Central memory CD8-positive, alpha-beta T cell (primary cell): ENCODE measurements around the gene MRGPRX3.

Experiments used
- ATAC-seq: fragments of 150-1000 bp; cut with Tn5 transposase; replicated peaks from 2 replicates; pipeline ENCODE4 v1.10.0; 2022; ENCODE audit warnings: mild to moderate bottlenecking, moderate FRiP score, moderate number of reproducible peaks; ENCODE audit not compliant: poor library complexity, severe bottlenecking; ENCODE audit errors: extremely low read depth
- DNase-seq, 2 donors: peaks; one replicate each; pipeline ENCODE4 v3.0.0; 2021; ENCODE audit warnings: low spot score in 2 of 2
- H3K27ac Mint-ChIP-seq: one replicate; pipeline ENCODE4 v1.8.0; 2022; ENCODE audit warnings: low read depth, mild to moderate bottlenecking, moderate library complexity, mixed read lengths
- H3K27me3 Mint-ChIP-seq: one replicate; pipeline ENCODE4 v1.8.0; 2022; ENCODE audit warnings: mixed read lengths
- H3K36me3 Mint-ChIP-seq: one replicate; pipeline ENCODE4 v1.8.0; 2022; ENCODE audit warnings: mild to moderate bottlenecking, moderate library complexity, mixed read lengths; ENCODE audit not compliant: insufficient read depth
- H3K4me1 Mint-ChIP-seq: one replicate; pipeline ENCODE4 v1.8.0; 2022; ENCODE audit warnings: mixed read lengths
- H3K4me3 Mint-ChIP-seq: one replicate; pipeline ENCODE4 v1.8.0; 2022; ENCODE audit warnings: mild to moderate bottlenecking, moderate library complexity, mixed read lengths
- H3K9me3 Mint-ChIP-seq: one replicate; pipeline ENCODE4 v1.8.0; 2022; ENCODE audit warnings: mixed read lengths

Gene MRGPRX3

GRCh38 chr11:18132341-18132740 lies at the start of gene MRGPRX3:
Gene MRGPRX3, plus strand, starts transcription at chr11:18132571. Its CDS starts 4,632 bp downstream, at chr11:18137203.
- ATAC-seq: no peak
- Mint-ChIP-seq H3K27me3 (peaks cover 63% of the 10 kb centered on the region), H3K4me3 (no peak within 1 kb of the TSS), H3K9me3 (no peaks in the 10 kb centered on the region), H3K4me1 (no peaks in the 10 kb centered on the region), H3K36me3 (no peaks in the 10 kb centered on the region), H3K27ac (no peak within 1 kb of the TSS)
- DNase-seq: no peak

DNA sequence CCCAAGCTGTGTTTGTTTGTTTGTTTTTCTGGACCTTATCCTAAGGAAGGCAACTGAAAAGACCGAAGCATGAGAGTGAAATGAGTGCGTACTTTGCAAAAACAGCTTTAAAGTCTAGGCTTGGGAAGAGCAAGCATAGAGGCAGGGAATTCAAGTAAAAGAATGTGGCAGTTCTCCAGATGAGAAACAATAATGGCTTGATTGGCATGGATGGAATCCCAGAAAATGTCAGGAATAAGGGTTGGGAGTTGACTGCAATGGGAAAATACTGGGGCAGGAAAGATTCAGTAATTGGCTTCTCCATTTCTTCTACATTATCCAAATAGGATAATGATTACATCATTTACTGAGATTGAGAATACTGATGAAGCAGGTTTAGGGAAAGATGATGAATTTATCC lies 44.0 kb upstream of the MRGPRX3 start:
- no peak overlapping the region for H3K4me3 Mint-ChIP-seq
- H3K27ac Mint-ChIP-seq: no peak overlapping the region
- H3K36me3 Mint-ChIP-seq: peaks cover 49% of the 10 kb centered on the region
- no peaks in the 10 kb centered on the region for H3K4me1 Mint-ChIP-seq
- H3K9me3 Mint-ChIP-seq: no peaks in the 10 kb centered on the region
- ATAC-seq (no peak), DNase-seq (no peak)
- H3K27me3 Mint-ChIP-seq: no peaks in the 10 kb centered on the region

DNA sequence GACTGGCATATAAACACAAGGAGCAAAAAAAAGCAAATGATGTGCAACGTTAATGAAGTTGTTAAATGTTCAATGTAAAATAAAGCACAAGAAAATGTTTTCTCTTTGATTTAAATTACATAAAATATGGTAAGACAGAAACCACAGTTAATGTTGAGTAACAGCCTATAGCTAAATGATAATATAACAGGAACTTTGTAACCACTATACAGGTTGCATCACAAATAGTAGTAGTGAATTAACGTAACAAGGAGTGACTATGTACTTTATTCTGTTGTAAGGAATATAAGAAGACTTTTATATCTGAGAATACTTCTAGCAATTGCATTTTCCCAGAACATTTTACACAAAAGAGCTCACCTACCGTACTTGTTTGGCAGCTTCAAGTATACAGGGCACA lies 43.4 kb upstream of the MRGPRX3 start:
- no peaks in the 10 kb centered on the region for H3K9me3 Mint-ChIP-seq
- H3K4me1 Mint-ChIP-seq: no peaks in the 10 kb centered on the region
- ATAC-seq (no peak), DNase-seq (no peak)
- no peaks in the 10 kb centered on the region for H3K27me3 Mint-ChIP-seq
- peaks cover 51% of the 10 kb centered on the region for H3K36me3 Mint-ChIP-seq
- H3K4me3 Mint-ChIP-seq: no peak overlapping the region
- no peak overlapping the region for H3K27ac Mint-ChIP-seq

DNA sequence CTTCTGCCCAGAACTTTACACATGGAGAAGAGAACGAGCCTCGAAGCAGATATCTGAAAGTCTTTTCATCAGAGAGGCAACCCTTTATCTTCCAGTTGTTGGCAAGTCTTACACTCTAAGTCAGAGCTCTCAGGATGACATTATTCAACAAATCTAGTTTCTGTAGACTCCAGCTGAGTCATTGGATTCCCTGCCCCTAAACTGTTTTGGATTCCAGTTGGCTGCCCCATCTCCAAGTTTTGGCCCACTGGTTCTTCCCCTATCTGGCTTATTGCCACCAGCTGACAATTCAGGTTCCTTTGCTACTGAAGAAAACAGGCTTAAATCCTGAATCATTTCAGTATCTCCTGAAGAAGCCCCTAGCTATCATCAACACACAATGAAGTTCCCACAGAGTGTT lies 40.6 kb upstream of the MRGPRX3 start:
- DNase-seq: no peak
- H3K4me1 Mint-ChIP-seq: no peaks in the 10 kb centered on the region
- peaks cover 55% of the 10 kb centered on the region for H3K36me3 Mint-ChIP-seq
- H3K27me3 Mint-ChIP-seq: no peaks in the 10 kb centered on the region
- ATAC-seq: no peak
- H3K4me3 Mint-ChIP-seq: no peak overlapping the region
- no peak overlapping the region for H3K27ac Mint-ChIP-seq
- H3K9me3 Mint-ChIP-seq: no peaks in the 10 kb centered on the region

- no peak overlapping the region for H3K4me3 Mint-ChIP-seq
- ATAC-seq (no peak), DNase-seq (no peak)
- no peaks in the 10 kb centered on the region for H3K27me3 Mint-ChIP-seq
- H3K9me3 Mint-ChIP-seq: no peaks in the 10 kb centered on the region
- H3K36me3 Mint-ChIP-seq: peaks cover 43% of the 10 kb centered on the region
- H3K4me1 Mint-ChIP-seq: peaks cover 8% of the 10 kb centered on the region
- no peak overlapping the region for H3K27ac Mint-ChIP-seq
Measured at GRCh38 chr11:18093959-18094358, 38.4 kb upstream of the MRGPRX3 start.

- peaks cover 29% of the 10 kb centered on the region for H3K36me3 Mint-ChIP-seq
- no peaks in the 10 kb centered on the region for H3K27me3 Mint-ChIP-seq
- no peak for DNase-seq
- H3K9me3 Mint-ChIP-seq: no peaks in the 10 kb centered on the region
- ATAC-seq: no peak
- peak overlapping the region; percentile 41 for H3K27ac Mint-ChIP-seq
- H3K4me1 Mint-ChIP-seq: peaks cover 45% of the 10 kb centered on the region
- H3K4me3 Mint-ChIP-seq: no peak overlapping the region
Measured at GRCh38 chr11:18100926-18101656, 31.3 kb upstream of the MRGPRX3 start.

- Mint-ChIP-seq H3K4me3 (peak overlapping the region; percentile 95), H3K27ac (peak overlapping the region; percentile 90), H3K4me1 (peaks cover 26% of the 10 kb centered on the region), H3K36me3 (peaks cover 17% of the 10 kb centered on the region), H3K9me3 (no peaks in the 10 kb centered on the region), H3K27me3 (no peaks in the 10 kb centered on the region)
- ATAC-seq (peak; percentile 9), DNase-seq (no peak)
Measured at GRCh38 chr11:18105086-18105801, 27.1 kb upstream of the MRGPRX3 start.

DNA sequence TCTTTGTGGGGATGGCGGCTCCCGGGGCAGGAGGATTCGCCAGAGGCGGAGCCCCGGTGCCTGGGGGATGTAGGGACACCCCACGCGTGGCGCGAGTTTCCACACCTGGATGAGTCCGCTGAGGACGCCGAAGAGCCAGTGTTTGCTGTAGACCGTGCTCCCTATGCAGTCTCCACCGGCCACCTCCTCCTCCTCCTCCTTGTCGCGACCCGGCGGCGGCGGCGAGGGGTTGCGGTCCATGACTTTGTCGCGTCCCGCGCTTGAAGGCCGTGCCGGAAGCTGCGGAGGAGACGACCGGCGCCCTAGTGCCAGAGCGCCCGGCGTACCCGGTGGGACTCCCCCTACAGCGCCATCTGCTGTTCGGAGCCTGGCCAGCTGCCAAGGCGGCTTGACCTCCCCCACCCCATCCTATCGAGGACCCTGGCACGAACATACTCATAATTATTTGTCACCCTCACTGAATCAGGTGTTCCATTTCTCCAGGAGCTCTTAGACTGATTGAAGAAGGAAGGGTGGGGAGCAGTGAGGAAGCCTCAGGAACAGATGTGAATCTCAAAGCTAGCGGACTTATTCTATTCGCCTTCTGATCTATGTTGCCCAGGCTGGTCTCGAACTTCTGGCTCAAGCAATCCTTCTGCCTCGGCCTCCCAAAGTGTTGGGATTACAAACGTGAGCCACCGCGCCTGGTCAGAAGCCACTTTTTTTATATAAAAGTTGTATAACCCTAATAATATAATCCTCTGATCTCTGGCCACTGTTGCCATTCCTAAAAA lies 26.4 kb upstream of the MRGPRX3 start, which contains the start of gene SAAL1:
Gene SAAL1 (minus strand): TSS at position 281 of the 773 bp plus-strand sequence. CDS start 41 bp downstream, at position 240.
- H3K9me3 Mint-ChIP-seq: no peaks in the 10 kb centered on the region
- ATAC-seq (peak; percentile 97), DNase-seq (peak; percentile 74 to 84)
- peaks cover 6% of the 10 kb centered on the region for H3K27me3 Mint-ChIP-seq
- H3K4me3 Mint-ChIP-seq: peak within 1 kb of the TSS; percentile 95
- H3K36me3 Mint-ChIP-seq: peaks cover 14% of the 10 kb centered on the region
- H3K27ac Mint-ChIP-seq: peak within 1 kb of the TSS; percentile 90
- H3K4me1 Mint-ChIP-seq: peaks cover 21% of the 10 kb centered on the region

DNA sequence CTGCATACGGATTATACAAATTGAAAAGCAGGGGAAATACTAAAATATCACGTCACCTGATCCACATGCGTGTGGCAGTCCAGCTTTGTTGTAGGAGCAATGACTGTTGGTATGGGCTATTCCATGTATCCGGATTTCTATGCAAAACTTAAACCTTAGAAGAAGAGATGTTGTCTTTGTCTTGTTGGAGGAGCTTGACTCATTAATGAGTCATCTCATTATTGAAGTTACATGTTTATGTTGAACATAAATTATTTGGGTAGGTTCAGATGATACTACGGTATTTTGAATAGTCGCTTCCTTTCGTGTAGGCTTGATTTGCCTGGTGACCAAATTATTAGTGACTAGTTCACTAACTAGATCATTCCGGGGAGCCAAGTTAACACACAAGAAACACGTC lies 25.7 kb upstream of the MRGPRX3 start:
- Mint-ChIP-seq H3K27ac (no peak overlapping the region), H3K27me3 (peaks cover 14% of the 10 kb centered on the region)

DNA sequence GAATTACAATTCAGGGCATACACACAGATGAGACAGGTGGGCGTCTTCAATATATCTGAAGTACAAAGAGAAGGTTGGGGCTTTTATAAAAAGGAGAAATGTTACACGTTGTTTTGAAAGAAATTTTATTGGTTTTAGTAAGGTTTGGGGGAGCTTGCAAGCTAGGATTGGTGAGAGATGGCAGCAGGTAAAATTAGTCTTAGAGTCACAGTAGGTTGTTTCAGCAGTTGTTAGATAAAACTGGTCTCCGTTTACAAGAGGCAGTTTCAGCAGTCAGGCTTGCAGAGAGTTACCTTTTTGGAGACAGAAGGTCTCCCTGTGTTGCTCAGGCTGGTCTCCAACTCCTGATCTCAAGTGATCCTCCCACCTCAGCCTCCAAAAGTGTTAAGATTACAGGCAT lies 24.1 kb upstream of the MRGPRX3 start:
- DNase-seq: no peak
- no peak for ATAC-seq
- H3K36me3 Mint-ChIP-seq: peaks cover 4% of the 10 kb centered on the region
- H3K4me3 Mint-ChIP-seq: no peak overlapping the region
- peaks cover 14% of the 10 kb centered on the region for H3K4me1 Mint-ChIP-seq
- H3K27me3 Mint-ChIP-seq: peaks cover 28% of the 10 kb centered on the region
- no peak overlapping the region for H3K27ac Mint-ChIP-seq
- no peaks in the 10 kb centered on the region for H3K9me3 Mint-ChIP-seq

More for the DNA sequence above, 25.7 kb upstream of the MRGPRX3 start:
- Mint-ChIP-seq H3K9me3 (no peaks in the 10 kb centered on the region), H3K4me3 (peak overlapping the region; percentile 95), H3K4me1 (peaks cover 14% of the 10 kb centered on the region), H3K36me3 (peaks cover 11% of the 10 kb centered on the region)
- ATAC-seq (no peak), DNase-seq (no peak)

DNA sequence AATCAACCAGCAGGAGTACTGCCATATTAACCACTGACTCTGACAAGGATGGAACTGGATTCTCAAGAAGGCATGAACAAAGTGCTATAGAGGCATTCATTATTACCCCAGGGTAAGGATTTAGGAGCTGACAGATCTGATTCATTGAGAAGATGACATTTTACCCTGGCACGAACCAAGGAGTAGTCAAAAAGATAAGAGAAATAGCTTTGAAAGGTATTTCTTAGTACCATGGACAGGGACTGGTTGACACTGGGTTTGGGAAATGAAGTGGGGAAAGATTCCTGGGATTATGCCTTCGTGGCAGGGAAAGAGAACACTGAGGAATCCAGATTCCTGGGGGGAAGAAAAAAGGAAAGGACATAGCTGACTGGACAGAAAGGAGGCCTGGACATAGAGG lies 21.4 kb upstream of the MRGPRX3 start:
- Mint-ChIP-seq H3K27ac (no peak overlapping the region), H3K36me3 (no peaks in the 10 kb centered on the region)
- ATAC-seq: no peak

DNA sequence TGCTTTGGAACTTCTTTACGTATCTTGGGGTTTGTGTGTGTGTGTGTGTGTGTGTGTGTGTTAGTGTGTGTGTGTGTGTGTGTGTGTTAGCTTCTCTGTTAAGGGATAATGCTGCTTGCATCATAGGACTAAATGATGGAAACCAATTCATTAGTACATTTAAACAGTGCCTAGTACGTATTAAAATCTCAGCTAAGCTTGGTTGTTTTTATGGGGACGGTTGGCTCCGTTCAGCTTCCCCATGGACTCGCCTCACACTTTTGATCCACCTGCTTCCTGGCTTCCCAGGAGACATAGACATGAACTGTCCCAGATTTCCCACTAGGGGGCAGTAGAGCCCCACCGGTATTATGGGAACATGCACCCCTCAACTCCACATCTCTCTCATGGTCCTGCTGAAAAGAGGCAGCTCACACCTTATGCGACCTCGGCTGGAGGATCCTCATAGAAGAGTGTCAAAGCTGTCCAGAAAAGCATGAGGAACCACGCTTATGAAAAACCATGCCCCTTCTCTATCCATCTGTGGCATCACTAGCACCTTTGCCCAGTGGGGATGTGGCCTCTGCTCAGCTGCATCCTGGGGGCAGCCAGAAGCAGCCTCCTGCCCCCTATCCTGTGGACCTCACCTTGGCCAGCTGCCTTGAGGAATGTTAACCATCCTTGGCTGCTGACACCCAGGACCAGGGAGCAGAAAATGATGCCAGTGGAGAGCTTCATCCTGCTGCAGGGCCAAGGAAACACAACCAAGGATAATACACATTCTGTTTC lies 16.8 kb upstream of the MRGPRX3 start:
- Mint-ChIP-seq H3K4me3 (no peak overlapping the region), H3K9me3 (no peaks in the 10 kb centered on the region), H3K27ac (no peak overlapping the region), H3K4me1 (peaks cover 6% of the 10 kb centered on the region), H3K36me3 (no peaks in the 10 kb centered on the region), H3K27me3 (peaks cover 52% of the 10 kb centered on the region)
- DNase-seq: peak; percentile 40 to 45
- ATAC-seq: peak; percentile 89

More for the DNA sequence above, 21.4 kb upstream of the MRGPRX3 start:
- no peak overlapping the region for H3K4me3 Mint-ChIP-seq
- H3K9me3 Mint-ChIP-seq: no peaks in the 10 kb centered on the region
- H3K4me1 Mint-ChIP-seq: peaks cover 8% of the 10 kb centered on the region
- no peak for DNase-seq
- peaks cover 53% of the 10 kb centered on the region for H3K27me3 Mint-ChIP-seq
